H7 (cell line): ENCODE results near the gene RPTOR. TPM values are rescaled to one million over a fixed set of nuclear protein-coding genes. Genes with fewer than 3 reads are reported as not detected.

Experiments
- DNase-seq: peaks from one replicate; pipeline ENCODE4 v3.0.0; 2012
- H3K27me3 ChIP-seq: 2 replicates; pipeline ENCODE4 v1.6.0; 2011; ENCODE audit warnings: mild to moderate bottlenecking, low read length; ENCODE audit not compliant: control insufficient read depth, insufficient read depth
- H3K36me3 ChIP-seq: replicated peaks from 2 replicates; pipeline ENCODE4 v1.5.1; 2011; ENCODE audit warnings: low read length; ENCODE audit not compliant: control insufficient read depth, insufficient read depth
- H3K4me3 ChIP-seq: 2 replicates; pipeline ENCODE4 v1.5.1; 2011; ENCODE audit warnings: low read depth, mild to moderate bottlenecking, control low read depth, low read length, moderate library complexity; ENCODE audit not compliant: insufficient read depth
- total RNA-seq: library from RNA; depleted of rRNA; stranded (reverse); fragments of >200 nt; shearing (Covaris generic); gene quantifications from 2 replicates; pipeline ENCODE4 v1.2.3, GENCODE V29; 2014

The RPTOR gene
- total RNA-seq, 1 experiment from 2014 or later, result 20.9 TPM

DNA sequence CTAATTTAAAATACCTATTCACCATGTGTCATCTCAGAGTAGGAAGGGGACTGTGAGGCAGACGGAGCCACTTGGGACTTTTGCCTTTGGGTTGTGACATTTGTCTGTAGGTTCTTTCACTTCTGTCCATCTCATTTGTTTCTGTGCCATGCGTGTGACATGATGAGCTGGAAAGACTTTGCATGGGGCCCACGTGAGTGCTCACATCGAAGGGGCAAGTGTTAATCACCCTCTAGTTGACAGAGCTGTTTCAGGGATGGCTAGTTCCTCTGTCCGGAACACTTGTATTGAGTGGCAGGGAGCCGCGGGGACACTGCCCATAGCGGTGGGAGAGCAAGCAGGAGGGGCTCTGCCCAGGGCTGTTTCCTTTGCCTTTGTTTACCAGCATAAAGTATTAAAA lies 112.0 kb downstream of the RPTOR start:
- Histone ChIP-seq H3K27me3 (no peaks in the 10 kb centered on the region), H3K4me3 (no peak overlapping the region), H3K36me3 (no peaks in the 10 kb centered on the region)
- no peak for DNase-seq

DNA sequence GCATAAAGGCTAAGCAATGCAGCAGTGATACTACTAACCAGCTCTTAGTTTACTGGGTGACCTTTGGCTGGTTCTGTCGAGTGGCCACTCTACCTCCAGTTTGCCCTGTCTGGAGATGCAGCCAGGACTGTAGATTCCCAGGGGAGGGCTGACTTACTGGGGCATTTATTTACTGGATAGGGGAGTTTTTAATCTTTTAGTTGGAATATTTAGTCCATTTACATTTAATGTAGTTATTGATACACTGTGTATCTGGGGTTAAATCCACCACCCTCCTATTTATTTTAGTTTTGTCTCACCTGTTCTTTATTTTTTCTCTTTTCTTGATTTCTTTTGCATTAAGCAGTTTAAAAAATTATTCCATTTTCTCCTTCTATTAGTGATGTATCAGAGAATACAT lies 112.9 kb downstream of the RPTOR start:
- DNase-seq, result no peak
- Histone ChIP-seq H3K4me3 (no peak overlapping the region), H3K36me3 (no peaks in the 10 kb centered on the region), H3K27me3 (no peaks in the 10 kb centered on the region)

DNA sequence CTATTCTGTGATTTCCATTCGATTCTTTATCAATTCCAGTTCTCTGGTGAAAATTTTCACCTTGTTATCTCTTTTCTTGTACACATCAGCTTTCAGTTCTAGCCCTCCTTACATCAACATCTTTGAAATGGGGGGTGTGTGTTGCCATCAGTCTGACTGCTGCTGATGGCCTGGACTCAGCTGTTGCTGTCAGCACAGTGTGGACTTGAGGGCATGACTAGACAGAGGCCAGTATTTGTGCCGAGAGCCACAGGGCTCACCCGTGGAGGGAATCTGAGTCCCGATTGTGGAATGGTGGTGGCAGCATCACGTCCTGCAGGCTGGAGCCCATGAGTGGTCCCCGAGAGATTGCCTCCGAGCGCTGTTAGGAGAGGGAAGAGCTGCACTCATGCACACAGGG lies 114.2 kb downstream of the RPTOR start:
- Histone ChIP-seq H3K27me3 (no peaks in the 10 kb centered on the region), H3K36me3 (no peaks in the 10 kb centered on the region)
- no peak for DNase-seq

DNA sequence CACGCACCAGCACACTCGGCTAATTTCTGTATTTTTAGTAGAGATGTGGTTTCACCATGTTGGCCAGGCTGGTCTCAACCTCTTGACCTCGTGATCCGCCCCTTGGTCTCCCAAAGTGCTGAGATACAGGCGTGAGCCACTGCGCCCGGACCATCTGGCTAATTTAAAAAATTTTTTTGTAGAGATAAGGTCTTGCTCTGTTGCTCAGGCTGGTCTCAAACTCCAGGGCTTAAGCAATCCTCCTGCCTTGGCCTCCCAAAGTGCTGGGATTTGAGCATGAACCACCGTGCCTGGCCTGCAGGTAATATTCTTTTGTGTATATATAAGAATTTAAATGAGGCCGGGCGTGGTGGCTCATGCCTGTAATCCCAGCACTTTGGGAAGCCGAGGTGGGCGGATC lies 115.0 kb downstream of the RPTOR start:
- no peak for DNase-seq
- no peak overlapping the region for H3K4me3 ChIP-seq
- H3K27me3 ChIP-seq, result no peaks in the 10 kb centered on the region
- H3K36me3 ChIP-seq, result no peaks in the 10 kb centered on the region

More for the DNA sequence above, 114.2 kb downstream of the RPTOR start:
- H3K4me3 ChIP-seq, result no peak overlapping the region

GRCh38 chr17:80660527-80661198 lies 116.0 kb downstream of the RPTOR start:
- H3K27me3 ChIP-seq, result no peaks in the 10 kb centered on the region
- no peaks in the 10 kb centered on the region for H3K36me3 ChIP-seq
- H3K4me3 ChIP-seq, result no peak overlapping the region
- peak; percentile 73 for DNase-seq

DNA sequence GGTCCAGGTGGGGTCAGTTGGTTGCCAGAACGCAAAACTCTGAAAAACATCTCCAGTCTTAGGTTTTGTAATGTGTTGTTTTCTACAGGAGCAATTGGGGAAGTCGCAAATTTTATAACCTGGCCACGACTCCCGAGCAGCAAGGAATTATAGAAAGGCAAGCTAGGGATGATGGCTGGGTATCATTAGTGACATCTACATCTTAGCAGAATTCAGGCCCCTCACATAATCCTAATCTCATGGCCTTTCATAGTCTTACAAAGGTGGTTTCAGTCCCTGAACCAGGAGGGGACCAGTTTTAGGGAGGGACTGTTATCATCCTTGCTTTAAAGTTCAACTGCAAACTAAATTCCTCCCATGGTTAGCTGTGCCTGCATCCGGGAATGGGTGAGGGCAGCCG lies 117.9 kb downstream of the RPTOR start:
- Histone ChIP-seq H3K4me3 (no peak overlapping the region), H3K36me3 (no peaks in the 10 kb centered on the region), H3K27me3 (no peaks in the 10 kb centered on the region)
- DNase-seq, result no peak

- no peak overlapping the region for H3K4me3 ChIP-seq
- no peak for DNase-seq
- no peaks in the 10 kb centered on the region for H3K27me3 ChIP-seq
- no peaks in the 10 kb centered on the region for H3K36me3 ChIP-seq
Measured at GRCh38 chr17:80663781-80664206, 119.2 kb downstream of the RPTOR start.

DNA sequence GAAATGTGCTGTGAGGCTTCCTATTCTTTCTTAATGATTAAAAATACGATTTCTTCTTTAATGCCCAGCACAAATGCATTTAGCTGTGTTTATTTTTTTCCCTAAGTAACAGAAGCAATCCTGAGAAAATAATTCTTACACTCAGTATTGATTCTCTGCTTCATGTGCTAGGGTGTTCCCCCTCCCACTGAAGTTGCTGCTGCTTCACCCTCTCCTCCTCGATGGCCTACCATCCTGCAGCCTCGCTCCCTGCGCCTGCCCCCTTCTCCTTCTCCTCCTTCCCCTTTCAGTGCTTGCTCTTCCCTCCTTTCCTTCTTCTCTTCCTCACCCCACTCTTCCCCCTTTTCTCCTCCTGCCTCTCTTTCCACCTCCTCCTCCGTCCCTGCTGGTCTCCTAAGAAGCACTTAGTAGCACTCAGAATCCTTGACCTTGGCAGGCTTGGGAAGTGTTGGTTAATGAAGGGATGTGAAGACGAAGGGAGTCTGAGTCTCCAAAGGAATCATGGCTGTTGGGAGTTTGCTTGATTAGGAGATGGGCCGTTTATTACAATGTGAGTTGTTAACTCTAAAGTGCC lies 119.7 kb downstream of the RPTOR start:
- DNase-seq, result no peak
- Histone ChIP-seq H3K27me3 (no peaks in the 10 kb centered on the region), H3K36me3 (no peaks in the 10 kb centered on the region), H3K4me3 (no peak overlapping the region)

DNA sequence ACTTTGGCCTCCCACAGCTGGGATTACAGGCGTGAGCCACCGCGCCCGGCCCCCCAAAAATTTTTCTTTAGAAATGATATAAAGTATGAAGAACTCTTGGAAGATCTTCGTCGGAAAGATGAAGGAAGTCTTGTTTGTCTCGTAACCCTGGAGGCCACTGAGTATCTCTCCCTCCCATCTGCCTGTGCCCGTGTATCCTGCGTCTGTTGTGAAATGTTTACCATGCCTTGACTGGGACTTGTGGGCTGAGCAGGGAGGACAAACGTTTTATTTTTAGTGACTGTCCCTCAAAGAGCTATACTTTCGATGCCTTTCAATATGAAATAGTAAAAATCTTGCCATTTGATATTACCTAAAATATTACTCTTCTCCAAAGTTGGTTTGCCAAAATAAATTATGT lies 121.2 kb downstream of the RPTOR start:
- H3K4me3 ChIP-seq, result no peak overlapping the region
- no peaks in the 10 kb centered on the region for H3K36me3 ChIP-seq
- no peak for DNase-seq

DNA sequence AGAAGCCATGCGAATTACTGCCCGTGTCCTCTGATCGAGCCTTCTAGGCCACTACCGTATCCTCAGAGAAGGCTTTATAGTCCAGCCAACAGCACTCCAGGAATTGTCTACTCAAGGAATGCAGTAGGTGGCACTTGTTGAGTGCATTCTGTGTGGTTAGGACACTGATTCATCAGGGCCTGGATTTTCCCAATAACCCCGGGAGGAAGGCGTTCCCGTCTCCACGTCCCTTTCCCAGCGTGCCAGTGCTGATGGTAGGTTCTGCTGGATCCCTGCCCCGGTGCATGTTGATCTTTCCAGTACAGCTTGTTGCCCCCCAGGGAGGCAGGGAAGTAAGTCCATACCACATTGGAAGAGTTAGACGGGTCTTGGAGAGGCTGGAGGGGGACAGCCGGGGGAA lies 122.2 kb downstream of the RPTOR start:
- Histone ChIP-seq H3K4me3 (no peak overlapping the region), H3K27me3 (no peaks in the 10 kb centered on the region), H3K36me3 (no peaks in the 10 kb centered on the region)
- no peak for DNase-seq

More for the DNA sequence above, 121.2 kb downstream of the RPTOR start:
- H3K27me3 ChIP-seq, result no peaks in the 10 kb centered on the region

DNA sequence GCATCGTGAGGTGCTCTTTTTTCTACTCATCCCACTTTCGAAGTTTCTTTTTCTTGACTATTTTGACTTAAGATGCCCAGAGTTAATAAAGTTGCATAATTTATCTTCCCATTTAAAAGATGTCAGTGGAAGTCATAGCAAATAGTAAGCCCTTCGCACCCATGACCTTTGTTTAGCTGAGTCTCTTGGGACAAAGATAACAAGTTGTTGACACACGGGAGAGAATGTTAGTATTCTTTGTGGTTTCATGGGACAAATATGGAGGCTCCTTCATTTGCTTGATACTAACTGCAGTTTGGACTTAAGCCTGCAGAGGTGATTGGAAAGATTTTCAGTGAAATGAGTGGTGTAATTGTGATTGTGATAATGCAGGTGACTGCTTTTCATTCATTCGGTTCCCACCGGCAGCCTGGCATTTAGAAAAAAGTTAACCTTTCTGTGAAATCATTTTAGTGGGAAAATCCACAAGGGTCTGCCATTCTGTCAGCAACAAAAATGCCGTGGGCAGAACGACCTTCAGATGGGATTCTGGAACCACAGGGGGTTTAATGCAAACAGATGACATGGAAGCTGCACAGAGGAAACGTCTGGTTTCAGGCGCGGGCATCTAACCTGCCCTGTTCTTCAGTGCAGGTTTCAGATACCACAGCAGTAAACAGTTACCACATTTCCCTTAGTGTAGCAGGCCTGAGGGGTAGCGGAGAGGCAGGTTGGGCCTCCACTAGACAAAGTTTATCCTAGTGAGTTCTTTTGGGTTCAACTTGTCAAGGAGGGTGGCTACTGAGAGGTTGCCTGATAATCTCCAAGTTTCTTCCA lies 123.0 kb downstream of the RPTOR start:
- DNase-seq, result no peak

DNA sequence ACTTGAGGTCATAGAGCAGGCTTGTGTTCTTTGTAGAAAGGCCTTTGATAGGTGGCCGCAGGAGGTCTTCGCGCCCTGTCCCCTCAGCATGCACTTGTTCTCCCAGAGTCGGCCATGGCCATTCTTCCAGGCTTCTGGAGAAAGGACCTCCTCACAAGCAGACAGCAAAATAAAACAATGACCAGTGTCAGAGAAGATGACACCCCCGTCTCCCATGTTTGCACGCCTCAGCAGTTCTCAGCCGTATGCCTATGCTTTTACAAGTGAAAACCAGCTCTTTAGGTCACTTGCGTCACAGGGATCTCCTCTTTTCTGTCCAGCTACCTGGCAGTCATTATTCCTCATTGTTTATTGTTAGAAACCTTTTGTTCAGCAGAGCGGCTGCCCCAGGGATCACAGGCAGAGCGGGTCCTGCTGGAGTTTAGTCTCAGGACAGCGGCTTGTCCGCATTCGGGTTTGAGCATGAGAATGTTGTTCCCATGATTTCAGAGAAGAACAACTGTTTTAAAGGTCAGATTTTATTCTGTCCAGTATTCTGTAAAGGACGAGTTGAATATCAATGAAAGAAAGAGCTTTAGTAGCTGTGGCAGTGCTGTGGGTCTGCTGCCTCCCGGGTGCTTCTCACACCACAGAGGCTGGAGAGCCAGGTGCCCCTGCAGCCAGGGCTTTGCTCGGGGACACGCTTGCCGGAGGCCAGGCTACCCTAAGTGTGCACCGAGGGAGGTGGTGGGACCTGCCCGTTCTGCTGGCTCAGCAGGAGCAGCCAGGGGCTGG lies 123.9 kb downstream of the RPTOR start:
- Histone ChIP-seq H3K36me3 (no peaks in the 10 kb centered on the region), H3K4me3 (no peak overlapping the region), H3K27me3 (no peaks in the 10 kb centered on the region)
- no peak for DNase-seq

More for the DNA sequence above, 123.0 kb downstream of the RPTOR start:
- Histone ChIP-seq H3K27me3 (no peaks in the 10 kb centered on the region), H3K36me3 (no peaks in the 10 kb centered on the region), H3K4me3 (no peak overlapping the region)

- Histone ChIP-seq H3K27me3 (no peaks in the 10 kb centered on the region), H3K36me3 (no peaks in the 10 kb centered on the region), H3K4me3 (no peak overlapping the region)
- DNase-seq, result no peak
Measured at GRCh38 chr17:80671039-80671824, 126.6 kb downstream of the RPTOR start.

DNA sequence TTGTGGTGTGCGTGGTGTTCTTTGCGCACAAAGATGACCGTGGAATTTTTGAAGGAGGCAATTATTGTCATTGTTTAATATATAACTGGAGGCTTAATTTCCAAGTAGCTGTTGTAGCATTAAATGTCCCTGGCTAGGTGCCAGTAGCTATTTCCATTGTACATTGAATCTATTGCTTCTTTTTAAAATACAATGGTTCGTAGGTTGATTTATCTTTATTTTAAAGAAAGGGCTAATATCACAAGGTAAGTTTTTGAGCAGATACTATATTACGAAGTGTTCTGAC lies 127.1 kb downstream of the RPTOR start:
- no peak for DNase-seq
- Histone ChIP-seq H3K4me3 (no peak overlapping the region), H3K27me3 (no peaks in the 10 kb centered on the region), H3K36me3 (no peaks in the 10 kb centered on the region)
